B cell (primary cell): Measurements from ENCODE around the gene FAM120B. TPM values are rescaled to one million over a fixed set of nuclear protein-coding genes. Genes with fewer than 3 reads are reported as not detected.

Experiments
- ATAC-seq: fragments of 200-7000 bp; cut with Tn5 transposase; one replicate; pipeline ENCODE4 v1.10.0; 2021; ENCODE audit warnings: low read depth, mild to moderate bottlenecking, moderate number of reproducible peaks, moderate library complexity
- CTCF ChIA-PET: fragments of 350-600 bp; sonication (Branson Sonifier 250); formaldehyde crosslinking; loops from one replicate; lab custom pipeline; 2021; ENCODE audit warnings: antibody characterized with exemption, inconsistent platforms; lab: Charles Lee
- POLR2A ChIA-PET: fragments of 350-600 bp; sonication (Branson Sonifier 250); formaldehyde crosslinking; loops from one replicate; lab custom pipeline; 2021; ENCODE audit warnings: antibody characterized with exemption; lab: Charles Lee
- DNase-seq: peaks from one replicate; pipeline ENCODE4 v3.0.0; 2013
- H2AFZ ChIP-seq: 2 replicates; pipeline ENCODE4 v1.6.1; 2012; ENCODE audit warnings: mild to moderate bottlenecking, low read depth, low read length; ENCODE audit not compliant: insufficient read depth, poor library complexity, severe bottlenecking
- H3K27ac ChIP-seq, 2 donors: 1 replicate in 1 of 2; 2 replicates in 1 of 2; pipeline ENCODE4 v1.5.1; 2012 to 2013; ENCODE audit warnings: low read length in 2 of 2, mild to moderate bottlenecking in 2 of 2, moderate library complexity in 1 of 2
- H3K27me3 ChIP-seq, 4 experiments: fragments of 200-600 bp in 1 of 4; sonication (generic) in 1 of 4; replicated peaks in 1 of 4; 1 replicate in 2 of 4; 2 replicates in 2 of 4; pipeline versions ENCODE4 v1.6.1 to v1.7.0; 2013 to 2016; ENCODE audit warnings: low read length in 3 of 4, mild to moderate bottlenecking in 2 of 4, mixed read lengths in 1 of 4, moderate library complexity in 1 of 4; ENCODE audit not compliant: insufficient read depth in 4 of 4, control insufficient read depth in 3 of 4; ENCODE audit errors: control extremely low read depth in 1 of 4
- H3K36me3 ChIP-seq, 2 experiments: replicated peaks in 1 of 2; 1 replicate in 1 of 2; 2 replicates in 1 of 2; pipeline versions ENCODE4 v1.6.1 to v1.7.1; 2013; ENCODE audit warnings: low read length in 1 of 2; ENCODE audit not compliant: insufficient read depth in 2 of 2, control insufficient read depth in 1 of 2; ENCODE audit errors: control extremely low read depth in 1 of 2, extremely low read depth in 1 of 2
- H3K4me1 ChIP-seq, 2 donors: fragments of 200-600 bp in 1 of 2; sonication (generic) in 1 of 2; 1 replicate in 1 of 2; 2 replicates in 1 of 2; pipeline versions ENCODE4 v1.5.1 to v1.6.1; 2013 to 2017; ENCODE audit warnings: low read length in 2 of 2; ENCODE audit not compliant: control insufficient read depth in 2 of 2, insufficient read depth in 2 of 2
- H3K4me2 ChIP-seq: replicated peaks from 2 replicates; pipeline ENCODE3; 2012; ENCODE audit warnings: mild to moderate bottlenecking, low read depth, low read length; ENCODE audit not compliant: poor library complexity, severe bottlenecking
- H3K4me3 ChIP-seq, 5 experiments: fragments of 200-600 bp in 1 of 5; sonication (generic) in 1 of 5; 1 replicate in 3 of 5; 2 replicates in 2 of 5; pipeline versions ENCODE4 v1.5.1 to v1.7.0; 2011 to 2016; ENCODE audit warnings: low read length in 4 of 5, mild to moderate bottlenecking in 4 of 5, low read depth in 2 of 5, control low read depth in 1 of 5, moderate library complexity in 1 of 5; ENCODE audit not compliant: insufficient read depth in 1 of 5; ENCODE audit errors: control extremely low read depth in 1 of 5, extremely low read depth in 1 of 5
- H3K79me2 ChIP-seq: fragments of 200-600 bp; sonication (generic); one replicate; pipeline ENCODE4 v1.6.0; 2016; ENCODE audit warnings: low read length; ENCODE audit not compliant: control insufficient read depth, insufficient read depth
- H3K9ac ChIP-seq: fragments of 200-600 bp; sonication (generic); 2 replicates; pipeline ENCODE4 v1.6.1; 2017; ENCODE audit warnings: mild to moderate bottlenecking, low read length, moderate library complexity
- H3K9me3 ChIP-seq, 3 donors: one replicate each; pipeline versions ENCODE4 v1.6.1 to v1.7.1; 2013; ENCODE audit warnings: low read length in 2 of 3; ENCODE audit not compliant: control insufficient read depth in 2 of 3, insufficient read depth in 1 of 3; ENCODE audit errors: control extremely low read depth in 1 of 3
- H4K20me1 ChIP-seq: 2 replicates; pipeline ENCODE4 v1.6.0; 2012; ENCODE audit warnings: mild to moderate bottlenecking, low read length; ENCODE audit not compliant: insufficient read depth, control insufficient read depth, poor library complexity, severe bottlenecking
- H3K27ac Mint-ChIP-seq: one replicate; pipeline ENCODE4 v1.8.0; 2021; ENCODE audit warnings: mixed read lengths
- H3K27me3 Mint-ChIP-seq: one replicate; pipeline ENCODE4 v1.8.0; 2021; ENCODE audit warnings: mixed read lengths
- H3K4me1 Mint-ChIP-seq: one replicate; pipeline ENCODE4 v1.8.0; 2021; ENCODE audit warnings: mixed read lengths
- H3K4me3 Mint-ChIP-seq: one replicate; pipeline ENCODE4 v1.8.0; 2021; ENCODE audit warnings: mixed read lengths
- H3K9me3 Mint-ChIP-seq: one replicate; pipeline ENCODE4 v1.8.0; 2022; ENCODE audit warnings: mixed read lengths; ENCODE audit not compliant: insufficient read depth
- CTCF ChIP-seq: fragments of 200-600 bp; IDR thresholded peaks from one replicate; pipeline ENCODE4 v1.8.0; 2022; ENCODE audit warnings: antibody characterized with exemption, mild to moderate bottlenecking
- EZH2 ChIP-seq: IDR thresholded peaks from 2 replicates; pipeline ENCODE4 v1.6.1; 2012; ENCODE audit warnings: borderline replicate concordance, low read depth, mild to moderate bottlenecking, moderate library complexity, low read length; ENCODE audit not compliant: insufficient read depth, poor library complexity, severe bottlenecking
- WGBS: methylation state at CpG from one replicate; pipeline ENCODE4 v1.1.5; 2013; ENCODE audit warnings: missing lambda C conversion rate; ENCODE audit not compliant: insufficient coverage; 5-methylcytosine and 5-hydroxymethylcytosine counted together
- intact Hi-C: fragments of 100-400 bp; cut with micrococcal nuclease; formaldehyde crosslinking; loops from one replicate; pipeline ENCODE4 v1.10.0; 2022
- polyA plus RNA-seq: library from polyadenylated mRNA; depleted of rRNA; stranded (reverse); fragments of >200 nt; gene quantifications from 2 replicates; pipeline ENCODE4 v1.2.3, GENCODE V29; 2012
- total RNA-seq, 2 donors: library from RNA; stranded (reverse); fragments of 120-200 nt in 1 of 2; gene quantifications; 1 replicate in 1 of 2; 2 replicates in 1 of 2; pipeline versions ENCODE4 v1.2.3 to v1.2.4, GENCODE V29; 2013 to 2022

The FAM120B gene
- total and polyA plus RNA-seq, 2 donors (not counting 1 experiment from before 2014, with no cell fraction given), result 12.5 to 51.7 TPM

DNA sequence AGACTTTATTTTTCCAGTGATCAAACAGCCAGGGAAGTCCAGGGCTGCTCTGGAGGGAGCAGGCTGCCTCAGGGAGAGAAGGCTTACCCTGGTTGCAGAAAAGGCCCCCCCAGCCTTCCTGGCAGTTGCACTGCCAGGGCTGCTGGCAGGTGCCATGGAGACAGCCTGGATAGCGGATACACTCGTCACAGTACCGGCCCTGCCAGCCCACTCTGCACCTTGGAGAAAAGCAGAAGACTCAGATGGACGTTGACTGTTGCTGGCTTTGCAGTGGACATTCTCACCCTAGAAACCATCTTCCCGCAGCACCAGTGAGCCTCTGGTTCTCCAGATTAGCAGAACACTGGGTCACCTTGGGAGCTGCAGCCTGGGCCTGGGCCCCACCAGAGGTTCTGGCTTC lies 21.1 kb upstream of the FAM120B start:
- no peak overlapping the region for H3K27ac ChIP-seq
- ChIA-PET POLR2A (no interaction called here), CTCF (no interaction called here)
- H3K4me2 ChIP-seq, result no peak overlapping the region
- H2AFZ ChIP-seq, result no peak overlapping the region
- peaks cover 31% of the 10 kb centered on the region for H3K27me3 Mint-ChIP-seq
- no peaks in the 10 kb centered on the region for H3K79me2 ChIP-seq
- intact Hi-C loops, result no loop called here
- peaks cover 0 to 21% (median 0%) of the 10 kb centered on the region in 3 donors for H3K9me3 ChIP-seq
- H3K4me1 ChIP-seq, result peaks cover 14 to 16% of the 10 kb centered on the region in 2 donors
- H4K20me1 ChIP-seq, result no peaks in the 10 kb centered on the region
- H3K4me1 Mint-ChIP-seq, result peaks cover 11% of the 10 kb centered on the region
- no peak overlapping the region for H3K27ac Mint-ChIP-seq
- 99% methylated on average over 5 of the region's 5 CpGs for WGBS
- H3K9me3 Mint-ChIP-seq, result no peaks in the 10 kb centered on the region
- no peak overlapping the region for H3K4me3 ChIP-seq
- H3K36me3 ChIP-seq, result no peaks in the 10 kb centered on the region
- peaks cover 0 to 41% (median 24%) of the 10 kb centered on the region in 4 experiments for H3K27me3 ChIP-seq
- TF ChIP-seq CTCF, result no peak
- TF ChIP-seq EZH2, result no peak
- no peak for DNase-seq
- no peak for ATAC-seq
- no peak overlapping the region for H3K9ac ChIP-seq
- H3K4me3 Mint-ChIP-seq, result no peak overlapping the region

- intact Hi-C loops, result no loop called here
- Histone ChIP-seq H4K20me1 (no peaks in the 10 kb centered on the region), H3K9me3 (peaks cover 0 to 19% (median 0%) of the 10 kb centered on the region in 3 donors), H2AFZ (no peak overlapping the region), H3K79me2 (no peaks in the 10 kb centered on the region), H3K4me3 (no peak overlapping the region), H3K4me2 (no peak overlapping the region), H3K4me1 (peaks cover 14 to 18% of the 10 kb centered on the region in 2 donors), H3K27me3 (peaks cover 0 to 39% (median 24%) of the 10 kb centered on the region in 4 experiments), H3K36me3 (no peaks in the 10 kb centered on the region), H3K27ac (no peak overlapping the region), H3K9ac (no peak overlapping the region)
- Mint-ChIP-seq H3K9me3 (no peaks in the 10 kb centered on the region), H3K27ac (no peak overlapping the region), H3K27me3 (peaks cover 23% of the 10 kb centered on the region), H3K4me3 (no peak overlapping the region), H3K4me1 (peaks cover 10% of the 10 kb centered on the region)
- TF ChIP-seq CTCF (no peak), EZH2 (no peak)
- CTCF ChIA-PET, result no interaction called here
- no peak for ATAC-seq
- POLR2A ChIA-PET, result no interaction called here
- 86% methylated on average over 17 of the region's 26 CpGs for WGBS
- no peak for DNase-seq
Observed at GRCh38 chr6:170286246-170286933, 20.2 kb upstream of the FAM120B start.
